Mucosa of gallbladder (tissue), 1 donor: Measurements from ENCODE around the gene GCDH. TPM values are rescaled to one million over a fixed set of nuclear protein-coding genes. Genes with fewer than 3 reads are reported as not detected.
A peak's percentile ranks its signal among the peaks of the same experiment; 100 is the strongest.

Source experiments
- DNase-seq: peaks from one replicate; pipeline ENCODE4 v3.0.0-alpha.2; 2020; ENCODE audit warnings: low spot score
- total RNA-seq: library from RNA; stranded (reverse); gene quantifications from one replicate; pipeline ENCODE4 v1.2.1, GENCODE V29; 2021
- donor health status: DM: no; HTN: no; CAD: no.

GCDH gene
- total RNA-seq, 1 donor from 2014 or later: 33.7 TPM

GRCh38 chr19:12939975-12940423, 49.0 kb downstream of the GCDH start:
- no peak for DNase-seq

GRCh38 chr19:12940897-12941296, 49.9 kb downstream of the GCDH start:
- DNase-seq: no peak

DNA sequence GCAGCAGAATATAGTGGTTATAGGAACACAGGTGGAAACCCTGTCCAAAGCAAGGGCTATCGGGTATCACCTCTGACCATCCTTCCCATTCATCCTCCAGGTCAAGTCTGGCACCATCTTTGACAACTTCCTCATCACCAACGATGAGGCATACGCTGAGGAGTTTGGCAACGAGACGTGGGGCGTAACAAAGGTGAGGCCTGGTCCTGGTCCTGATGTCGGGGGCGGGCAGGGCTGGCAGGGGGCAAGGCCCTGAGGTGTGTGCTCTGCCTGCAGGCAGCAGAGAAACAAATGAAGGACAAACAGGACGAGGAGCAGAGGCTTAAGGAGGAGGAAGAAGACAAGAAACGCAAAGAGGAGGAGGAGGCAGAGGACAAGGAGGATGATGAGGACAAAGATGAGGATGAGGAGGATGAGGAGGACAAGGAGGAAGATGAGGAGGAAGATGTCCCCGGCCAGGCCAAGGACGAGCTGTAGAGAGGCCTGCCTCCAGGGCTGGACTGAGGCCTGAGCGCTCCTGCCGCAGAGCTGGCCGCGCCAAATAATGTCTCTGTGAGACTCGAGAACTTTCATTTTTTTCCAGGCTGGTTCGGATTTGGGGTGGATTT, 52.6 kb downstream of the GCDH start:
- DNase-seq: no peak

DNA sequence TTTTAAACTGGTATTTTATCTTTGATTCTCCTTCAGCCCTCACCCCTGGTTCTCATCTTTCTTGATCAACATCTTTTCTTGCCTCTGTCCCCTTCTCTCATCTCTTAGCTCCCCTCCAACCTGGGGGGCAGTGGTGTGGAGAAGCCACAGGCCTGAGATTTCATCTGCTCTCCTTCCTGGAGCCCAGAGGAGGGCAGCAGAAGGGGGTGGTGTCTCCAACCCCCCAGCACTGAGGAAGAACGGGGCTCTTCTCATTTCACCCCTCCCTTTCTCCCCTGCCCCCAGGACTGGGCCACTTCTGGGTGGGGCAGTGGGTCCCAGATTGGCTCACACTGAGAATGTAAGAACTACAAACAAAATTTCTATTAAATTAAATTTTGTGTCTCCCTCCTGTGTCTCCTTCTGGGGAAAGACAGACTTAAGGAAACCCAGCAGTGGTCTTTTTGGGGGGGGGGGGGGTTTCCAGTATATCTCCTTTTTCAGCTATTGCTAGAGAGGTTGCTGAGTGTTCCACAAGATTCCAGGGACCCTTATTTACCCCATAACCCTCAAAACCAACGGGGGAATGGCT, 53.2 kb downstream of the GCDH start:
- DNase-seq: no peak

- peak; percentile 97 for DNase-seq
Observed at GRCh38 chr19:12945479-12946091, 54.6 kb downstream of the GCDH start, which contains the start of gene RAD23A. RAD23A (plus strand) TSS chr19:12945862; CDS start chr19:12945949, 87 bp downstream.

DNA sequence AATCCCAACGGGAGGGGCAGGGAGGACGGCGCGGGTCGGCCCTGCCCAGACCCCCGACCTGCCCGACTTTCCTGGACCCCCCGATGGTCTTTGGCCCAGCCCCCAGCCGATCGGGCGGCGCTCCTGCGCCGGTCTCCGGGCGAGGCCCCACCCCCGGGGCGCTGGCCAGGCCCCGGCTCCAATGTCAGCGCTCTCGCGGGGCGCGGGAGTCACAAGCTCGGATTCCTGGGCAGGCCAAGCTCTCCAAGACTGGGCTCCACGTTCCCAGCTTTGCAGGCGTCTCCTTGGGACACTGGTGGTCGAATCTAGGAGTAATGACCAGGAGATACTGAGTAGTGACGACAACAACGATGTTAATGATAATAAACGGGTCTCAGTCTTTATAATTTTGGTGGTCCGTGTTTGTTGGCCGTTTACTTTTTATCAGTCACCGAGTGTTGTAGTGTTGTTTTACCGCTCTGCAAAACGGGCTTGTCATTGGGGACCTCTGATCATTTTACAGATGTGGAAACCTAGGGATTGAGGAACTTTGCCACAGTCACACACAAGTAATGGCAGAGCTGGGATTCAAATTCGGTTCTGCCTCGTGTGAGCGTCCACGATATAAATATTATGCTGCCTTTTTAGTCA, 55.2 kb downstream of the GCDH start:
- DNase-seq: peak; percentile 54

DNA sequence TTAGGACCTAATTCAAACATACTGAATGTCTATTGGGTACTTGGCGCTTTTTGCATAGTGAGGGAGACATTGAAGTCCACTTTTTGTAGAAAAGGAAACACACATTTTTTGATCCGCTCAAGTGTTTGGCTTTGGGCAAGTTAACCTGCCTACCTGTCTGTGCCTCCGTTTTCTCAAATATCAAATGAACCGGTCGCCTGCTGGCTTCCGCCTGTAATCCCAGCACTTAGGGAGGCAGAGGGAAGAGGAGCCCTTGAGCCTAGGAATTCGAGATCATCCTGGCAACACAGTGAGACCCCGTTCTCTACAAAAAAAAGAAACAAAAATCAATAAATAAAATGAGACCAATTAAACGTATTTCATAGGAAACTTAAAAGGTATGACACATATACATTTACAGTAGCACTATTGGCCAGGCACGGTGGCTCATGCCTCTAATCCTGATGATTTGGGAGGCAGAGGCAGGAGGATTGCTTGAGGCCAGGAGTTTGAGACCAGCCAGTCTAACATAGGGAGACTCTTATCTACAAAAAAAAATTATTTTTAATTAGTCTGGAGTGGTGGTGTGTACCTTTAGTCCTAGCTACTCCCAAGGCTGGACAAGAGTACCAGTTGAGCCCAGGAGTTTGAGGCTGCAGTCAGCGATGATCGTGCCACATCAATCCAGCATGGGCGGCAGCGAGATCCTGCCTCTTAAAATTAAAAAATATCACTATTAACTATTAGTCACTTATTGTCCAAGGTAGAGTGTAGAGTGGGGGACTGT, 56.0 kb downstream of the GCDH start:
- DNase-seq: no peak

DNA sequence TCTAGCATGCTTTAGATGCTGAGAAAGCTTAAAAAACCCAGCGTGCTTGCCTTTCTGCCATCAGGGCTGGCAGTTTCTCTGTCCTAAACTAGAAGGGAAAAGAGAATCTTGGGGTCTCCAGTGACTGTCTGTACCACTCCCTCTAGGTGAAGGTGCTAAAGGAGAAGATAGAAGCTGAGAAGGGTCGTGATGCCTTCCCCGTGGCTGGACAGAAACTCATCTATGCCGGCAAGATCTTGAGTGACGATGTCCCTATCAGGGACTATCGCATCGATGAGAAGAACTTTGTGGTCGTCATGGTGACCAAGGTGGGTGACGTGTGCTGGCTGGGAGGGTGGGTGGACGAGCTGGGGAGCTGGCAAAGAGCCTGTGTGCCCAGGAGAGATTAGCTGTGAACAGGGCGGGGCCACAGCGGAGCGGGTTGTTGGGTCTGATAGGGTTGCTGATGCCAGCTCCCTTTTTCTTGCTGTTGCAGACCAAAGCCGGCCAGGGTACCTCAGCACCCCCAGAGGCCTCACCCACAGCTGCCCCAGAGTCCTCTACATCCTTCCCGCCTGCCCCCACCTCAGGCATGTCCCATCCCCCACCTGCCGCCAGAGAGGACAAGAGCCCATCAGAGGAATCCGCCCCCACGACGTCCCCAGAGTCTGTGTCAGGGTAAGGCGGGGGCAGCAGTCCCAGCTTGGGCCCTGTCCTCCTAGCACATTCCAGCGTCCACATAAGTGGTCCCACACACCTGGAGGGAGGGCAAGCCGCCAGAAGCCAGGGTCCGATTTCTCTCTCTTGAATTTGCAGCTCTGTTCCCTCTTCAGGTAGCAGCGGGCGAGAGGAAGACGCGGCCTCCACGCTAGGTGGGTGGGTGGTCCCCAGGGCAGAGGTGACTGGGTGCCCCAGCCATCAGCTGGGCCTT, 57.0 kb downstream of the GCDH start:
- no peak for DNase-seq

- DNase-seq: no peak
Observed at GRCh38 chr19:12948612-12949362, 57.8 kb downstream of the GCDH start.

Other genes starting within 250 kb of the GCDH start
- 104 TPM for gene MAN2B1, start 224.4 kb upstream of the GCDH start, total RNA-seq
- gene WDR83, start 224.4 kb upstream of the GCDH start, total RNA-seq: 14.5 TPM
- 89.0 TPM for gene DHPS, start 209.3 kb upstream of the GCDH start, total RNA-seq
- not detected for gene GNG14, start 203.2 kb upstream of the GCDH start, total RNA-seq
- gene FBXW9, start 194.5 kb upstream of the GCDH start, total RNA-seq: 8.9 TPM
- gene TNPO2, start 167.2 kb upstream of the GCDH start, total RNA-seq: 65.5 TPM
- 172 TPM for gene TRIR, start 156.5 kb upstream of the GCDH start, total RNA-seq
- gene GET3, start 153.7 kb upstream of the GCDH start, total RNA-seq: 64.8 TPM
- gene BEST2, start 139.4 kb upstream of the GCDH start, total RNA-seq: not detected
- gene HOOK2, start 115.6 kb upstream of the GCDH start, total RNA-seq: 128 TPM
- gene JUNB, start 99.7 kb upstream of the GCDH start, total RNA-seq: 119 TPM
- 319 TPM for gene PRDX2, start 89.4 kb upstream of the GCDH start, total RNA-seq
- 4.1 TPM for gene THSD8, start 89.1 kb upstream of the GCDH start, total RNA-seq
- gene RNASEH2A, start 84.6 kb upstream of the GCDH start, total RNA-seq: 7.3 TPM
- gene RTBDN, start 56.6 kb upstream of the GCDH start, total RNA-seq: not detected
- gene MAST1, start 52.6 kb upstream of the GCDH start, total RNA-seq: 0.83 TPM
- 48.7 TPM for gene DNASE2, start 9.7 kb upstream of the GCDH start, total RNA-seq
- gene KLF1, start 4.0 kb upstream of the GCDH start, total RNA-seq: not detected
- gene SYCE2, start 28.1 kb downstream of the GCDH start, total RNA-seq: not detected
- 54.0 TPM for gene FARSA, start 42.6 kb downstream of the GCDH start, total RNA-seq
- 1,099 TPM for gene CALR, start 47.4 kb downstream of the GCDH start, total RNA-seq
- gene RAD23A, start 54.7 kb downstream of the GCDH start, total RNA-seq: 83.0 TPM
- gene GADD45GIP1, start 66.1 kb downstream of the GCDH start, total RNA-seq: 17.6 TPM
- gene DAND5, start 78.4 kb downstream of the GCDH start, total RNA-seq: 0.26 TPM
- gene NFIX, start 104.3 kb downstream of the GCDH start, total RNA-seq: 135 TPM
- gene LYL1, start 211.7 kb downstream of the GCDH start, total RNA-seq: 11.7 TPM
- gene TRMT1, start 225.6 kb downstream of the GCDH start, total RNA-seq: 35.0 TPM
- gene NACC1, start 227.1 kb downstream of the GCDH start, total RNA-seq: 72.0 TPM